SU-DHL-6 (cell line): ENCODE results near the gene DNAH11.

ENCODE experiments used
- H2AFZ ChIP-seq: fragments of 200-600 bp; sonication (generic); 2 replicates; pipeline ENCODE4 v1.6.1; 2014; ENCODE audit warnings: low read depth, mild to moderate bottlenecking, moderate library complexity, mixed read lengths, antibody characterized with exemption, low read length; ENCODE audit not compliant: severe bottlenecking
- H3F3A ChIP-seq: fragments of 200-600 bp; shearing (Covaris generic); 2 replicates; pipeline ENCODE4 v1.6.0; 2016; ENCODE audit warnings: antibody characterized with exemption, mild to moderate bottlenecking; ENCODE audit not compliant: insufficient read depth
- H3K27ac ChIP-seq: fragments of 200-600 bp; sonication (generic); 2 replicates; pipeline ENCODE4 v1.5.1; 2016; ENCODE audit warnings: low read depth, mild to moderate bottlenecking, low read length, moderate library complexity, mixed read lengths
- H3K27me3 ChIP-seq: fragments of 200-600 bp; sonication (generic), shearing (Covaris generic); 2 replicates; pipeline ENCODE4 v1.6.0; 2014; ENCODE audit warnings: mild to moderate bottlenecking, low read length
- H3K36me3 ChIP-seq: fragments of 200-600 bp; sonication (generic); 2 replicates; pipeline ENCODE4 v1.6.1; 2014; ENCODE audit warnings: mild to moderate bottlenecking, low read length, mixed read lengths
- H3K4me2 ChIP-seq: fragments of 300-600, 200-600 bp; shearing (Covaris generic), sonication (generic); 2 replicates; pipeline ENCODE4 v1.6.0; 2014; ENCODE audit warnings: low read length, low read depth, mild to moderate bottlenecking; ENCODE audit not compliant: poor library complexity, severe bottlenecking
- H3K4me3 ChIP-seq: fragments of 200-600 bp; sonication (generic); 2 replicates; pipeline ENCODE4 v1.5.1; 2014; ENCODE audit warnings: antibody characterized with exemption, low read length, mild to moderate bottlenecking, mixed read lengths; ENCODE audit not compliant: insufficient read depth, poor library complexity, severe bottlenecking
- H3K79me2 ChIP-seq: fragments of 200-600 bp; sonication (generic); 2 replicates; pipeline ENCODE4 v1.6.1; 2014; ENCODE audit warnings: mild to moderate bottlenecking, low read length, moderate library complexity; ENCODE audit not compliant: insufficient read depth
- H3K9ac ChIP-seq: fragments of 200-600 bp; sonication (generic); 2 replicates; pipeline ENCODE4 v1.7.0; 2014; ENCODE audit warnings: mild to moderate bottlenecking, low read length
- H3K9me2 ChIP-seq: fragments of 200-600 bp; sonication (generic); replicated peaks from 2 replicates; pipeline ENCODE4 v1.6.1; 2014; ENCODE audit warnings: low read length; ENCODE audit not compliant: insufficient read depth
- H3K9me3 ChIP-seq: fragments of 200-600 bp; sonication (generic); 2 replicates; pipeline ENCODE4 v1.6.1; 2014; ENCODE audit warnings: low read length, mixed read lengths; ENCODE audit not compliant: insufficient read depth
- H4K20me1 ChIP-seq: fragments of 200-600 bp; sonication (generic); 2 replicates; pipeline ENCODE4 v1.6.1; 2014; ENCODE audit warnings: low read depth, mild to moderate bottlenecking, antibody characterized with exemption, low read length, moderate library complexity, mixed read lengths
- EZH2phosphoT487 ChIP-seq: fragments of 200-600 bp; sonication (generic), shearing (Covaris generic); conservative IDR thresholded peaks from 2 replicates; pipeline ENCODE4 v1.6.1; 2018; ENCODE audit warnings: mild to moderate bottlenecking, antibody characterized with exemption, low read length, moderate library complexity, mixed read lengths
- TF ChIP-seq, protein P1 (sequence below): fragments of 200-600 bp; sonication (generic); IDR thresholded peaks from one replicate; pipeline ENCODE4 v1.5.1; 2017; ENCODE audit warnings: antibody characterized with exemption, mild to moderate bottlenecking, low read length, moderate library complexity; ENCODE audit not compliant: insufficient read depth, poor library complexity, severe bottlenecking

DNAH11 gene

DNA sequence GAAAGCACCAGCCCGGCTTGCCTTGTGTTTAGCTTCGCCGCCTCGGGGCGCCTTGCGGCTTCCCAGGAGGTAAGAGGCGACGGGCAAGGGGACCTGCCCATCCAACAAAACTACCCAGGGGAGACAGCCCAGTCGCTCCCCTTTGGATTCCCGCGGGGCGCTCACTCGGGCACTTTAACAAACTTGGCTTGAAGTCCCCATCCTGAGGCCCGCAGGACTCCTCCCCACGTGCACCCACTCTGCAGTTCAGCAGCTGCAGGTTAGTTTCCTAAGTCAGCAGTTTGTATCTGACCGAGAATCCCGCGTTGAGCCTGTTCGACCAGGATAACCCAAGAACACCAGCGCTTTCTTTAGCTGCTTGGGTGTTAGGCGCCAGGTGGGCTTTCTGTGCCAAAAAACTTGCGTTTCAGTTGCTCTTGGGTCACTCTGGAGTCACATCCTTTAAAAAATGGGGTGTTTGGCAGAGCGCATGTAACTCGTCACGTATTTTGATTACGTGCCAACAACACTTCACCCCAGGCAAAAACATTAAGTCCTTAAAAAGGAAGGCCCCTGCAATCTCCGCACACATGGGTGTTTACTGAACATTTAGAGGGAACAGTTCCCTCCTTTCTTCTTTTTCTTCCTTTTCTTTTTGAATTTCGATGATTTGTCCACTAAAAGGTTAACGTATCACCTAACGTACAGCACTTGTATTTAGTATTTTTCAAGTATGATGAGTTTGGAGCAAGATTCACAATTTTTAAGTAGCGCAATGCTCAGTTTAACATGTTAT lies 876 bp downstream of the DNAH11 start:
- H3K9me3 ChIP-seq: no peaks in the 10 kb centered on the region
- no peaks in the 10 kb centered on the region for H3K36me3 ChIP-seq
- no peaks in the 10 kb centered on the region for H3K9me2 ChIP-seq
- H3K9ac ChIP-seq: no peak overlapping the region
- H2AFZ ChIP-seq: no peak overlapping the region
- no peak overlapping the region for H3K4me2 ChIP-seq
- H3K27me3 ChIP-seq: no peaks in the 10 kb centered on the region
- no peak overlapping the region for H3K27ac ChIP-seq
- TF ChIP-seq, protein P1, sequence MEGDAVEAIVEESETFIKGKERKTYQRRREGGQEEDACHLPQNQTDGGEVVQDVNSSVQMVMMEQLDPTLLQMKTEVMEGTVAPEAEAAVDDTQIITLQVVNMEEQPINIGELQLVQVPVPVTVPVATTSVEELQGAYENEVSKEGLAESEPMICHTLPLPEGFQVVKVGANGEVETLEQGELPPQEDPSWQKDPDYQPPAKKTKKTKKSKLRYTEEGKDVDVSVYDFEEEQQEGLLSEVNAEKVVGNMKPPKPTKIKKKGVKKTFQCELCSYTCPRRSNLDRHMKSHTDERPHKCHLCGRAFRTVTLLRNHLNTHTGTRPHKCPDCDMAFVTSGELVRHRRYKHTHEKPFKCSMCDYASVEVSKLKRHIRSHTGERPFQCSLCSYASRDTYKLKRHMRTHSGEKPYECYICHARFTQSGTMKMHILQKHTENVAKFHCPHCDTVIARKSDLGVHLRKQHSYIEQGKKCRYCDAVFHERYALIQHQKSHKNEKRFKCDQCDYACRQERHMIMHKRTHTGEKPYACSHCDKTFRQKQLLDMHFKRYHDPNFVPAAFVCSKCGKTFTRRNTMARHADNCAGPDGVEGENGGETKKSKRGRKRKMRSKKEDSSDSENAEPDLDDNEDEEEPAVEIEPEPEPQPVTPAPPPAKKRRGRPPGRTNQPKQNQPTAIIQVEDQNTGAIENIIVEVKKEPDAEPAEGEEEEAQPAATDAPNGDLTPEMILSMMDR: no peak
- TF ChIP-seq EZH2phosphoT487: no peak
- H4K20me1 ChIP-seq: no peaks in the 10 kb centered on the region
- H3F3A ChIP-seq: no peaks in the 10 kb centered on the region
- no peak overlapping the region for H3K4me3 ChIP-seq
- no peaks in the 10 kb centered on the region for H3K79me2 ChIP-seq

DNA sequence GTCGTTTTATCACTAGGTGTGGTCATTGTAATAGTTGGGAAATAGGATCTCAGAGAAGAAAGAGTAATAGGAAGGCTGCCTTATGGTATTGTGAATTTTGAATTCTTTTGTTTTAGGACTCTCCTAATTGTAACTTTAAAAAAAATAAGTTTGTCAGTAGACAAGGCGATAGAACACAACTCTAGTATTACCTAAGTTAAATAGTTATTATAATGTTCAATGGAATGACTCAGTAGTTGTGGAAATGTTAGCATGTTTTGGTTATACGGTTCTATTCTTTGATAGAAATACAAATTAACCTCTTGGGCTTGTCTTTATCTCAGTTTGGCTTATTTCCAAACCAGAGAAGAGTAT lies 1.4 kb downstream of the DNAH11 start:
- Histone ChIP-seq H3K27ac (no peak overlapping the region), H3K4me3 (no peak overlapping the region), H3K79me2 (no peaks in the 10 kb centered on the region), H3K4me2 (no peak overlapping the region), H3F3A (no peaks in the 10 kb centered on the region), H3K9me3 (no peaks in the 10 kb centered on the region), H3K27me3 (no peaks in the 10 kb centered on the region), H2AFZ (no peak overlapping the region), H3K9me2 (no peaks in the 10 kb centered on the region), H3K36me3 (no peaks in the 10 kb centered on the region), H4K20me1 (no peaks in the 10 kb centered on the region), H3K9ac (no peak overlapping the region)
- TF ChIP-seq EZH2phosphoT487: no peak
- TF ChIP-seq, protein P1: no peak

DNA sequence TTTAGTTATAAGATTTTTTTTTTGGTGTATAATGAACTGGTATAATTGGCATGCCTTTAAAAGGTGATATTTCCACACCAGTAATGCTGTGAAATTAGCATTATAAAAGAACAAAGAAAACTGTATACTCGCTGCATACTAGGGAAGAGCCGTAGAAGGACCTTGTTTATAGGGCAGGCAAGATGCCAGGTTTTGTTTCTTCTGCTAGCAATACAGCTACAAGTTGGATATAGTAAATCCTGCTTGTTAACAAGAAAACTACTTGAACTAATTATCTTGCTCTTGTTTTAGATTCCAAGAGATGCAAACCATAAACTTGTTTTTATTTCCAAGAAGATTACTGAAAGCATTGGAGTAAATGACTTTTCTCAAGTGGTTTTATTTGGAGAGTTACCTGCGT lies 1.9 kb downstream of the DNAH11 start:
- Histone ChIP-seq H3K27ac (no peak overlapping the region), H3K9ac (no peak overlapping the region), H2AFZ (no peak overlapping the region), H4K20me1 (no peaks in the 10 kb centered on the region), H3F3A (no peaks in the 10 kb centered on the region), H3K9me2 (no peaks in the 10 kb centered on the region), H3K4me3 (no peak overlapping the region), H3K36me3 (no peaks in the 10 kb centered on the region), H3K79me2 (no peaks in the 10 kb centered on the region), H3K4me2 (no peak overlapping the region), H3K9me3 (no peaks in the 10 kb centered on the region), H3K27me3 (no peaks in the 10 kb centered on the region)
- TF ChIP-seq, protein P1: no peak
- no peak for TF ChIP-seq EZH2phosphoT487
